NCI-H1930 (cell line): Measurements from ENCODE around the gene SHC1.

Experiments used
- DNase-seq, 2 experiments: peaks; one replicate each; lab custom pipeline; 2025; lab: John Stamatoyannopoulos, UW

The SHC1 gene, protein sequence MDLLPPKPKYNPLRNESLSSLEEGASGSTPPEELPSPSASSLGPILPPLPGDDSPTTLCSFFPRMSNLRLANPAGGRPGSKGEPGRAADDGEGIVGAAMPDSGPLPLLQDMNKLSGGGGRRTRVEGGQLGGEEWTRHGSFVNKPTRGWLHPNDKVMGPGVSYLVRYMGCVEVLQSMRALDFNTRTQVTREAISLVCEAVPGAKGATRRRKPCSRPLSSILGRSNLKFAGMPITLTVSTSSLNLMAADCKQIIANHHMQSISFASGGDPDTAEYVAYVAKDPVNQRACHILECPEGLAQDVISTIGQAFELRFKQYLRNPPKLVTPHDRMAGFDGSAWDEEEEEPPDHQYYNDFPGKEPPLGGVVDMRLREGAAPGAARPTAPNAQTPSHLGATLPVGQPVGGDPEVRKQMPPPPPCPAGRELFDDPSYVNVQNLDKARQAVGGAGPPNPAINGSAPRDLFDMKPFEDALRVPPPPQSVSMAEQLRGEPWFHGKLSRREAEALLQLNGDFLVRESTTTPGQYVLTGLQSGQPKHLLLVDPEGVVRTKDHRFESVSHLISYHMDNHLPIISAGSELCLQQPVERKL

DNA sequence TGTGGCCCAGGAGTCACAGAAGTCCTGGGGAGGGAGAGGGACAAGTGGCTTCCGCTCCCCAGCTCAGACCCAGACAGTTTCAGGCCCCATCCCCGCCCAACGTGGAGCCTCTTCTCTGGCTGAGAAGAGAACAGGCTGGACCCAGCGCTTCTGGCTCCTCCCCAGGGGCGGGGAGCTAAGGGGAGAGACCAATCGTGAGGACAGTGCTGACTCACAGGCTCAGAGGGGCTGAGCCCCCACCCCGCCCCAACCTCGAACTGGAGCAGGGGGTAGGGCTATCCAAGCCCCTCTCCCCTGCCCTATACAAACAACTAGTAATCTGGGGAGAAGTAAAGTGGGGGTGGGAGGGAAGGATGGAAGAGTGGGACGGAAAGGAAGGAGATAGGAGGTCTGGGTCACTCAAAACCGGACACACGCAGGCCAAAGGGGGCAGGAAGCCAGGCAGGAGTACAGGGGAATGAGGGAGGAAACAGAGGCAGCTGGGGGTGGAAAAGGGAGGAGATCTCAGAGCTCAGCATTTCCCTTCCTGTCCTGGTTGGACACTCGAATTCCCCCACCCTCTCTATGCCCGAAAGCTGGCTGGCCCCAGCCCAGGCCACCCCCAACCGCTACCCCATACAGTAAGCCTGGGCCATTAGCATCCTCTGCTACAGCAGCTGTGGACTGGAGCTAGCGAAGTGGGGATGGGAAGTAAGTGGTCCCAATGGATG, at the start of gene SHC1:
Gene SHC1, minus strand, starts transcription at position 117 of the 710 bp plus-strand sequence. CDS start 221 bp downstream, outside the sequence.
- DNase-seq: no peak

DNA sequence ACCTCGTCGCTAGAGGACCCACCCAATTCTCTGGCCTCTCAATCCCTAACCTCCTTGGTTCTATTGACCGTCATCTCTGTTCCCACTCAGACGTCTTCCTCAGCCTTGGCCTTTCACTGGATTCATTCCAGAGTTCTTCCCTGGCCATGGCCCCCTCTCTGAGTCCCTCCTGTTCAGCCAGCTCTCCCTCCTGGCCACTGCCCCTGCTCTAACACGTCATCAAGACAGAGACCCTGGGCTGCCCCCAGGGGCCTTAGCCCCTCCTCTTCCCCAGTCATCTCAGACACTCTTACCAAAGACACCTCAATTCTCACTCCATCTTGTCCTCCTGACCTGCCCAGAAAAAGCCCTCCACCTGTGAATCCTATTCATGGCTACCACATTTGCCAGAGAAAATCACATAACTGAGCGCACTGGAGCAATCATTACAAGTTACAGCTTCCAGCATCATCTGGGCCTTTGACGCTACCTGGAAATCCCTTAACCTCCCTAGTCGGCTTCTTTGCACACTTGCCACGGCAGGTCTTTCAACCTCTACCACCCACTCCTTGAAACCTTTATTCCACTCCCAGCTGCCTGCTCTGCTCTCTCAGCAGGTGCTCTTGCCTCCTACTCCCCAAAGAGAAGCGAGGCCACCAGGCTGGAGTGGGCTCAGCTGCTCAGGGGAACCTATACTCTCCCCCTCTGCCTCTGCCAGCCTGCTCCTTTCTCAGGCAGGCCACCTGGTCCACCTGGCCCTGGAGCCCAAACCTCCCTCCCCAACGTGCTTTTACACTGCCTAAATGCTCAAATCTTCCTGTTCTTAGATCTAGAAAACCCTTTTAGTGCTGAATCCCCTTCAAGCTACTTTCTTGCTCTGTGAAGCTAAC, 49.1 kb upstream of the SHC1 start:
- no peak for DNase-seq

DNA sequence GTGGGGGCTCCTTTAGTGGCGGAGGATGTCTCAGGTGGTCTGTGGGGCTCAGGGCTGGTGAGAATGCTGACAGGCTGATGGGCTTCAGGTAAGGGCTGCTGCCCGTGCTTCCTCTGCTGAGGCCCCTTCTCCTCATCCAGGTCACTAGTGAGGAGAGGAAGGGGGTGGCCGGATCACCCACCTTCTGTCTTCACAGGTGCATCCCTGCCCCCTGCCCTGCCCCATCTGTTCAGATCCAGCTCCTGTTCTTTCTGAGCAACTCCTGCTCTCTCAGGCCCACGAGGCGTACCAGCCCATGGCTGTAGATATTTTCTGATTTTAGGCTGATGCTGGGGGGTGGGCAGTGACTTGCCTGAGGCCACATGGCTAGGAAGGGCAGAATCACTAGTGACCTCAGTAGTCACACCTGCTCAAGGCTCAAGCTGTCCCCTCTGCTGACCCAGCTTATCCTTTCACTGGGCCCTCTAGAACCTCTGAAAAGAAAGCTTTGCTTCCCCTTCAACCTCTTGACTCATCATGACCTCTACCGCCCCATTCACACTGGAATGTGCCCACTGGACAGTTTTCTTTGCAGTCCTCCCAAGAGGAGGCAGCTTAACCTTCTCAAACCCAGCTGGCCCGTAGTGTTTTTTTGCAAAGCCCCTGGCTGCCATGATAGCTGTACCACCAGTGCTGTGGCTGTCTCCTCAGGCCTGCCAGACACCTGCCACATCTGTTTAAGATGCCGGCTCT, 48.2 kb upstream of the SHC1 start:
- no peak for DNase-seq

DNA sequence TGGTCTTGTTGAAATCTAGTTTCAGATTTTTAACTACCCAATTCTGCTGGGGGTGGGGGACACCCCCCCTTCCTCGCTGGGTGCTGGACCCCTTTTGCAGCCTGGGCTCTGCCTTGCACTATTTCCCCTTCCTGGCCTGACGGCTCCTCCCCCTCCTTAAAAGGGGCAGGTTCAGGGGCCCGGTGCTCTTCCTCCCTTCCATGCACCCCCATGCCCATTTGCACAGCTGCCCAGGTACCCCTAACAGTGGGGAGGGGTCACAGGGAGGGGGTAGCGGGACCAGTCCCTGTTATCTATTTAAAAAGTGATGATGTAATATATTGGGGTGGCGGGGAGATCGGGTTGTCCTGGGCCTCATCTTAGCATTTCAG, 47.4 kb upstream of the SHC1 start:
- DNase-seq: no peak

DNA sequence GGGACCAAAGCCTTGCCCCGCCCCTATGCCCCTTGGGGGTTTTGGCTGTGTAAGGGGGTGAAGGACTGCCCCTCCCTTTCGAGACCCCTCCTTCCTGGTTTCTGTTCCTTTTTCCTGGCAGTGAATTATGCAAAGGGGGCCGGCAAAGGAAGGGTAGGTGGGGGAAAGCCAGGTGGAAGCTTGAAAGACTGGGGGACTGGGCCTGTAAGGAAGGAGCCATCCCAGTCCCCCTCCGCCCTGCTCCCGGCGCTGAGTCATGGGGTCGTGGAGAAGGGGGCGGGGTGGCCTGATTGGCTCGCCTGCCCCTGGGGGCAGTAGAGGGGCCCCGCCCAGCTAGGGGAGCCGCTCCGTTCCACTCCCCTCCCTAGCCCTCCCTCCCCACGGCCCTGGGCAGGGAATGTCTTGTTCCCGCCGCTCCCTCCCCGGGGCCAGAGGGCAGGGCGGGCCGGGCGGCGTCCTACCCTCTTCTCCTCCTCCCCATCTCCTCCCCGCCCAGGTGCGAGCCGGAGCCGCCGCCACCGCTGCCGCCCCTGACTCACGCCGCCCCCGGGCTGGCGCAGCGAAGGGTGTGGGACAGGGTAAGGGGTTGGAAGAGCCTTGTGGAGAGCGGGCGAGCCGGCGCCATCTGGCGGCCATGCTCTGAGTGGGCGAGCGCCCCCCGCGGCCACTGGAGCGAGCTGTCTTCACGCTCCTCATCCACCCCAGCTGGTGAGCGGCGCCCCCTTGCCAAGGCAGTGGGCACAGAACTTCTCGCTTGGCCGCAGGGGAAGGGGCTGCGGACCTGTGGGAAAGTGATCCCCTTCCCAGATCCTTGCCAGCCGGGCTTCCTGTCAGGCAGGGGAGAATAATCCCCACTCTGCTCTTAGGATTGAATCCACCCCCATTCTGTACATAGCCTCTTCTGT, 46.7 kb upstream of the SHC1 start:
- peak; percentile 84 to 90 for DNase-seq

DNA sequence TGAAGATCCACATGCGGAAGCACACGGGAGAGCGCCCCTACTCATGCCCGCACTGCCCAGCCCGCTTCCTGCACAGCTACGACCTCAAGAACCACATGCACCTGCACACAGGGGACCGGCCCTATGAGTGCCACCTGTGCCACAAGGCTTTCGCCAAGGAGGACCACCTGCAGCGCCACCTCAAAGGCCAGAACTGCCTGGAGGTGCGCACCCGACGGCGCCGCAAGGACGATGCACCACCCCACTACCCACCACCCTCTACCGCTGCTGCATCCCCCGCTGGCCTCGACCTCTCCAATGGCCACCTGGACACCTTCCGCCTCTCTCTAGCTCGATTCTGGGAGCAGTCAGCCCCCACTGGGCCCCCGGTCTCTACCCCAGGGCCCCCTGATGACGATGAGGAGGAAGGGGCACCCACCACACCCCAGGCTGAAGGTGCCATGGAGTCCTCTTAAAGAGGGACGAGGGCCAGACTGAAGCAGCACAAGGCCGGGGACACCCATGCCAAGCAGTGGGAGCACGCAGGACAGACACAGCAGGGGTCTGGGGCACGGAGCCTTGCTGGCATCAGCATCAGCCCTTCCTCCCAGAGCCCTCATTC, 45.8 kb upstream of the SHC1 start:
- DNase-seq: no peak

DNA sequence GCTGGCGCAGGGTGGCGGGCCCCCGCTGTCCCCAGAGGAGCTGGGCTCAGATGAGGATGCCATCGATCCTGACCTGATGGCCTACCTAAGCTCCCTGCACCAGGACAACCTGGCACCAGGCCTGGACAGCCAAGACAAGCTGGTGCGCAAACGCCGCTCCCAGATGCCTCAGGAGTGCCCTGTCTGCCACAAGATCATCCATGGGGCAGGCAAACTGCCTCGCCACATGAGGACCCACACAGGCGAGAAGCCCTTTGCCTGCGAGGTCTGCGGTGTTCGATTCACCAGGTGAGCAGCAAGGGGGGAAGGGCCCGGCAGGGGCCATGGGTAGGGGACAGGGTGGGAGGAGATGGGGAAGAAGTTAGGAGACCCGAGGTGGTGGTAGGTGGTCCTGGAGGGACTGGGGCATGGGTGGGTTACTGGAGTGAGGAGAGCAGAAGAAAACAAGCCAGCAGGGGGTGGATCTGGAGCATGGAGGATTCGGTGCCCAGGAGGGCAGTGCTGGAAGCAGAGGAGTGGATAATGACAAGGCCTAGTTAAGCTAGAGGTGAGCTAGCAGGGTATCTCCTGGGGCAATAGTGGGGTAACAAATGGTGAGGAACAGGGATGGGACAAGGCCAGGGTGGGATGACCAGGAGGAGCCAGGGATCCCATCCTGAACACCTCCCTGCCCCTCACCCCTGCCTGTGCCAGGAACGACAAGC, 45.1 kb upstream of the SHC1 start:
- no peak for DNase-seq

DNA sequence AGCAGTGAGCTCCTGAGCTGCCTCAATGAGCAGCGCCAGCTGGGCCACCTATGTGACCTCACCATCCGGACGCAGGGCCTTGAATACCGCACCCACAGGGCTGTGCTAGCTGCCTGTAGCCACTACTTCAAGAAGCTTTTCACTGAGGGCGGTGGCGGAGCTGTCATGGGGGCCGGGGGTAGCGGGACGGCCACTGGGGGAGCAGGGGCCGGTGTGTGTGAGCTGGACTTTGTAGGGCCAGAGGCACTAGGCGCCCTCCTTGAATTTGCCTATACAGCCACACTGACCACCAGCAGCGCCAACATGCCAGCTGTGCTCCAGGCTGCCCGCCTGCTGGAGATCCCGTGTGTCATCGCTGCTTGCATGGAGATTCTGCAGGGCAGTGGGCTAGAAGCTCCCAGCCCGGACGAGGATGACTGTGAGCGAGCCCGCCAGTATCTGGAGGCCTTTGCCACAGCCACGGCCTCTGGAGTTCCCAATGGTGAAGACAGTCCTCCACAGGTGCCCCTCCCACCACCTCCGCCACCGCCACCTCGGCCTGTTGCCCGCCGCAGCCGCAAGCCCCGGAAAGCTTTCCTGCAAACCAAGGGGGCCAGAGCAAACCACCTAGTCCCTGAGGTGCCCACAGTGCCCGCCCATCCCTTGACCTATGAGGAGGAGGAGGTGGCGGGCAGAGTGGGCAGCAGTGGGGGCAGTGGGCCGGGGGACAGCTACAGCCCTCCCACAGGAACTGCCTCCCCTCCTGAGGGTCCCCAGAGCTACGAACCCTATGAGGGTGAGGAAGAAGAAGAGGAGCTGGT, 44.4 kb upstream of the SHC1 start:
- no peak for DNase-seq

DNA sequence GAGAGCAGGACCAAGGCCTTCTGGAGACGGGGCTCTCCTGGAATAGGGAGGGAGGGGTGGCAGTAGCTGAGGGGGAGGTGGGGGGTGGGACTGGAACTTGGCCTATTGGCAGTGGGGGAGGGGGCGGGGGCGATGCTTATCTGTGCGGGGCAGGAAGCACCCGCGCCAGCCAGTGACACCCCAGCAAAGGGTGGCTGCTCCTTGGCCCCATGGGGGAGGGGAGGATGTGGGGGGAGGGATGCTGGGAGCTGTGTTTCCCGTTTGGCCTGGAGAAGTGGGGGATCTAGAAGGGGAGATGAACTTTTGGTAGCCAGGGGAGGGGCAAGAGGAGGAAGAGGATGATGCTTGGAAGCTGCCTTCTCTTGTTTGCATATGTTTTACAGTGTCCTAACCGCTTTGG, 43.1 kb upstream of the SHC1 start:
- DNase-seq: no peak

DNA sequence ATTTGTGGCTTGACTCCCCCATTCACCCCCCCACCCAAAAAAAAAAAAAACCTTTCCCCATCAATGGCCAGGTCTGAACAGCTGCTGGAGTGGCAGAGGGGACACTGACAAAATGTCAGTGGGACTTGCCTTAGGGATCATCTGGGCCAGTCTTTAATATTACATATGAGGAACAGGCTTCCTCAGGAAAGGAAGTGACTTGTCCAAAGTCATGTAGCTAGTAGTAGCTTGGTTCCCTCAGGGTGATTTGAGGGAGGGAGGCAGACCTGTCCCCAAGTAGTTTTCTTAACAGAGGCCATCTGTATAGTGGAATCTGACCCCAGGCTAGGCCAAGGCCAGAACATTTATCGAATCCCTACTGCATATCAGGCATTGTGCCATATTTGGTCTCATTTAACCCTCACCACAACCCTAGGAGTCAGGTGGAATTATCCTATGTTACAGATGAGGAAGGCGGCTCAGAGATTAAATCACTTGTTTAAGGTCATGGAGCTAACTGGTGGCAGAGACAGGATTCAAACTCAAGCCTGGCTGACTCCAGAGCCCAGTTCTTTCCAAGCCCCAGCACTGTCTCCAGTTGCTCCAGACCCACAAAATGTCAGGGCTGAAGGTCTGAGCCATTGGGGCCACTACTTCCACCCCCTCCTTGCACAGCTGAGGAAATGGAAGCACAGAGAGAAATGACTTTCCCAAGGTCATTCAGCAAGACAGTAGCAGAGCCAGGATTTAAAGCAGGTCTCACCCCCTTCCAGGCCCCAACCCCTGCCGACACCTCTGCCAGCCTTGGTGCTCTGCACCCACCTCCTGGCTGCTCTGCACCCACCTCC, 42.4 kb upstream of the SHC1 start:
- DNase-seq: no peak

DNA sequence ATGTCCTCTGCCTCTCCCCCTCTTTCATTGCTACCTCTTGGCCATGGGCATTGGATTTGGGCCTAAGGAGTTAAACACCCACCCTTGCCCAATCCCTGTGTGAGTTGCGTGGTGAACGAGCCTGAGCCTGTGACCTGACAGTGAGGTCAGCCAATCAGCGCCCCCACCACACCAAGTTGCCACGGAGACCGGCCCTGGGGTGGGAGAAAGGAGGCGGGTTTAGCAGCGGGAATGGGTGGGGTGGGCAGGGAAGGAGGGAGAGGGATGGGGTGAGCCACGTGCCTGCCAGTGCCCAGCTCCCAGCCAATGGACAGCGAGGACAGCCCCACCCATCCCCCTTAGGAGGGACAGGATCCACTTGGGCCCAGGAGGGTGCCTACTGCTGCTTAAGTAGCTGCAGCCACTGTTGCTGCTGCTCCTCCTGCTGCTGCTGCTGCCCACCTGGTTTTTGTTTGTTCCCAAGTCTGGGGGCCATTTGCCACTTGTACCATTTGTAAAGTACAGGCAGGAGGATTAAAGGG, 41.5 kb upstream of the SHC1 start:
- no peak for DNase-seq

DNA sequence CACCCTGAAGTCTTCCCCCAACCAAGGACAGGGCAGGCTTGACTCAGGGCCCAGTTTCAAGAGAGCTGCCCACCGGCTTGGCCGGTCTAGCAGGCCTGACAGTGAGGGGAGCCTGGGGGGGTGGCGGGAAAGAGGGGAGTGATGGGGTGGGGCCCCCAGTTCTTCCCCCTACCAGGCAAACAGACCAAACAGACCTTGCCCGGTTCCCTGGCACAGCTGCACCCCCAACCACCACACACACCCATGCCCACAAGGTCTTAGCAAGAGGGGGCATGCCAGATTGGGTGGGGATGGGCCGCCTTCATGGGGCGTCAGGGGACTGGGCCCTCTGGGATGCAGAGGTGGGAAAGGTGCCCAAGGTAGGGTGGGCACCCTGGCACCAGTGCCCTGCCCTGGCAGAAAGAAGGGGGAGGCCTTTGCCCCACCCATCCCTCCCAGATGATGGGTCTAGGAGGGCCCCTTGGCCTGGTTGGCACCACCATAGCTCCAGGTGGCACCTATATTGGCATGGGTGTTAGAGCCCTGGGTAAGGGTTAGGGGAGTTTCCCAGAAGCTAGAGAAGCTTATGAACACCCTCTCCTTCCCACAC, 41.0 kb upstream of the SHC1 start:
- no peak for DNase-seq

DNA sequence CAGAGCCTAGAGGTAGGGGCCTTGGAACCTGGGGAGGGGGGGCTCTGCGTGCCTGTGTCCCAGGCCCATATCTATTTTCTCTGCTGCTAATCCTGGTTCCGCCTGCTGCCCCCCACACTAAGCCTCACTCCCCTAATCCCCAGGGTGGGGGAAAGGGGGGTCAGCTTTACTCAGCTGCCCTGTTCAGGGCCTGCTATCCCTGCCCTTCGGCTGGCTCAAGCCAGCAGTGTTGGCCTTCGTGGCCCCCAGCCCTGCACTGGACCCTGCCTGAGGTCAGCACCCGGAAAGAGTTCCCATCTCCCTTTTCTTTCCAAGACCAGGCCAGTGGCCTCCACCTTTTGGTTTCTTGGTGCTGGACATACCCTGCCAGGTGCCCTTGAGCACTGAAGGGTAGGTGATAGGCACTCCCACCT, 40.5 kb upstream of the SHC1 start:
- no peak for DNase-seq

DNA sequence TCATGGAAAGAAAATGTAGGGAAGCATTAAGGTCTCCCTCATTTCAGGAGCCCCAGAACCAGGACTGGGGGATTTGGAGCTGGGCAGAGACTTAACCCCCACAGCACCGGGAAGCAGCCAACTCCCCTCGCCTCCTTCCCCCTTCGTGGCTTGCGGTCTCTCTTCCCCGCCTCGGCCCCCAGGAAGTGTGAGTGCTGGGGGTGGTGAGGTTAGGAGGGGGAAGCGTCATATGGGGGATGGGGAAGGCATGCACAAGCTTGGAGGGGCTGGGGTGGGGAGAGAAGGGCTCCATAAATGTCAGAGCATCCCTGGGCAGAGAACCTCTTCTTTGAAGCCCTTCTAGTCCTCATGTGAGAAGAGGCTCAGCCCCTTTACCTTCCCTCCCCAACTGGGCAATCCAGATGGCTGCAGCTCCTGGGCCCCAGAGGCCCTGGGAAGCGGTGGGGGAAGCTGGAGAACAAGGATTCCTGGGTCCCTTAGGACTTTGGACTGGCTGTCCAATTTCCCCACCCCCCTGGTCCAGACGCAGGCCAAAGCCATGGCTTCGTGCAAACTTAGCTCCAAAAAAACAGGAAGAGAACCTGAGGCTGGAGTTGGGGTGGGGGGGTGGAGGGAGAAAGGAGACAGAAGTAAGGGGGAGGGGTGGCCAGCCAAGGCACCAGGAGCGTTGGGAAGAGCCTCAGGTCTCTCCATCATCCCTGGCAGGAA, 39.8 kb upstream of the SHC1 start:
- no peak for DNase-seq

DNA sequence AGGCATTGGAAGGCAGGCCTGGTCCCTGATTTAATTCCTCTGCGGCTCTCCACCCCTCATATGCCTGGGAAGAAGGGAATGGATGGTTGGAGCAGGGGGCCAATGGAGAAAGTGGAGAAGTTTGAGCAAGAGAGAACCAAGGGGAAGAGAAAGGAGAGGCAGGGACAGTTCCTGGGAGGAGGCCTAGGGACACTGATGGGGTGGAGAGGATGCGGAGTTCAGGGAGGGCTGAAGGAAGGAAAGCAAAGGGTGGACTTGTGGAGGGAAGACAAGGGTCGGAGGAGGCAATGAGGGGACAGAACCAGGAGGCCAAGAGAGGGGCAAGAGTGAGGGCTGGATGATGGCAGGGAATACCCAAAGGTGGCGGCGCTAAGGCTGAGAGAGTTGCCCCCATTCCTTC, 39.2 kb upstream of the SHC1 start:
- DNase-seq: no peak

DNA sequence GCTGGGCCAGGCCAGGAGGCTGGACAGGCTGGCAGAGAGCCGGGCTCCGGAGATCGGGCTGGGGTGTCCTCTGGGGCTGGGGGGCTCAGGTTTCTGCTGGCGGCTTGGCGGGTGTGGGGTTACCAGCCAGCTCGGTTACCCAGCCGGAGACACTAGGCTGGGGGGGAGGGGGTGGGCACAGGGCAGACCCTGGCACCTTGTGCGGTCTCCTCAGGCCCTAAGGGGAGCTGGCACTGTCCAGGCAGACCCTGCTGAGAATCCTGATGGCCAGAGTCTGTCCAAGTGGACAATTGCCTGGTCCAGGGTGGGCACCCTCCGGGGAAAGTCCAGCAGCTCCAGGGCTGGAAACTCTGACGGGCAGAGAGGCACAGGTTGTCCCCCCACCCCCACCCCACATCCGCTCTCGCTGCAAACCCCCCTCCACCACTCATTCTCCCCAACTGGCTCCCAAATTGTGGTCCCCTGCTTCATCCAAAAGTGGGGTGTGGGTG, 38.7 kb upstream of the SHC1 start:
- no peak for DNase-seq
